Measurements from ENCODE around the gene SH3D21.
A peak's percentile ranks its signal among the peaks of the same experiment; 100 is the strongest.

The SH3D21 gene

DNA sequence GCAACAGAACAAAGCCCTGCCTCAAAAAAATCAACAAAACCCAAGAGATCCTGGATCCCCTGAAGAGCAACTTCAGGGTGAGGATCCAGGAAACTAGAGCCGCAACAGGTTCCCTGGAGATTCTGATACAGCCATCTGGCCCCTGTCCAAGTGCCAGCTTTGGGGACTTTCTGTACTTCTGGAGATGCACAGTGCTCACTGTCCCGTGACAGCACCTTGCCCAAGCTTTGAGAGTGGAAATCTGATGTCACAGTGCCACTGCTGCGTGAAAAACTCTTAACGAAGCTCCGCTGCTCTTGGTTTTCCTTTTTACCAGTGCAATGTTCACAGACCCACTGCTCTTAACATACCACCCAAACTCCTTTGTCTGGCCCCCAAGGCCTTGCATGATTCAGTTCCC lies 53.2 kb downstream of the SH3D21 start:
- no CpG with 5 or more reads among the region's 5 CpGs for WGBS (ENCODE audit: extremely low coverage, insufficient coverage, insufficient read length)
- no peak overlapping the region for H2AK5ac ChIP-seq (ENCODE audit: low read length)

GRCh38 chr1:36359911-36360550 lies 53.9 kb downstream of the SH3D21 start:
- Histone ChIP-seq H4K12ac (ENCODE audit: low read depth, low read length) (no peak overlapping the region), H3K27ac (ENCODE audit: low read depth, low read length) (no peak overlapping the region), H3K27me3 (ENCODE audit: insufficient read depth, low read length) (no peaks in the 10 kb centered on the region), H3K4me1 (ENCODE audit: control insufficient read depth in 1 of 2, insufficient read depth in 2 of 2, low read length in 2 of 2) (no peaks in the 10 kb centered on the region), H2AK5ac (ENCODE audit: low read length) (no peak overlapping the region), H4K91ac (ENCODE audit: low read depth, low read length) (no peak overlapping the region), H3K23ac (ENCODE audit: low read length) (no peak overlapping the region), H2AFZ (ENCODE audit: insufficient read depth, low read length, poor library complexity) (no peak overlapping the region), H2BK120ac (ENCODE audit: insufficient read depth, low read length, poor library complexity) (no peak overlapping the region), H2BK5ac (ENCODE audit: low read depth, low read length, poor library complexity) (no peak overlapping the region), H3K4me3 (ENCODE audit: low read depth, low read length) (no peak overlapping the region), H3K9me3 (ENCODE audit: insufficient read depth, low read depth, low read length) (no peaks in the 10 kb centered on the region), H2BK12ac (ENCODE audit: low read length) (no peak overlapping the region), H3K79me2 (ENCODE audit: control insufficient read depth, insufficient read depth, low read length, poor library complexity) (no peaks in the 10 kb centered on the region), H3K36me3 (ENCODE audit: control insufficient read depth in 1 of 2, insufficient read depth in 2 of 2, low read length in 2 of 2) (peaks cover 37 to 60% of the 10 kb centered on the region in 2 experiments), H3K14ac (ENCODE audit: low read length) (no peak overlapping the region), H3K79me1 (ENCODE audit: low read length) (no peaks in the 10 kb centered on the region), H3K18ac (ENCODE audit: low read length) (no peak overlapping the region), H3K4me2 (ENCODE audit: low read length) (no peak overlapping the region), H4K8ac (ENCODE audit: low read depth, low read length) (no peak overlapping the region), H3K9ac (ENCODE audit: low read length) (no peak overlapping the region), H3K4ac (ENCODE audit: low read depth, low read length) (no peak overlapping the region)
- DNase-seq = peak in 1 of 2 donors; percentile 16
- WGBS (ENCODE audit: extremely low coverage, insufficient coverage, insufficient read length) = no CpG with 5 or more reads among the region's 6 CpGs

More for the DNA sequence above, 53.2 kb downstream of the SH3D21 start:
- no peak overlapping the region for H3K4me3 ChIP-seq (ENCODE audit: low read depth, low read length)
- no peaks in the 10 kb centered on the region for H3K27me3 ChIP-seq (ENCODE audit: insufficient read depth, low read length)
- H4K8ac ChIP-seq (ENCODE audit: low read depth, low read length) = no peak overlapping the region
- H3K9ac ChIP-seq (ENCODE audit: low read length) = no peak overlapping the region
- H3K27ac ChIP-seq (ENCODE audit: low read depth, low read length) = no peak overlapping the region
- H3K23ac ChIP-seq (ENCODE audit: low read length) = no peak overlapping the region
- no peak overlapping the region for H3K14ac ChIP-seq (ENCODE audit: low read length)
- H3K36me3 ChIP-seq (ENCODE audit: control insufficient read depth in 1 of 2, insufficient read depth in 2 of 2, low read length in 2 of 2) = peaks cover 43 to 66% of the 10 kb centered on the region in 2 experiments
- no peak overlapping the region for H4K91ac ChIP-seq (ENCODE audit: low read depth, low read length)
- no peak for DNase-seq
- no peaks in the 10 kb centered on the region for H3K9me3 ChIP-seq (ENCODE audit: insufficient read depth, low read depth, low read length)
- no peak overlapping the region for H3K18ac ChIP-seq (ENCODE audit: low read length)
- H2BK12ac ChIP-seq (ENCODE audit: low read length) = no peak overlapping the region
- H2AFZ ChIP-seq (ENCODE audit: insufficient read depth, low read length, poor library complexity) = no peak overlapping the region
- H2BK5ac ChIP-seq (ENCODE audit: low read depth, low read length, poor library complexity) = no peak overlapping the region
- H3K4ac ChIP-seq (ENCODE audit: low read depth, low read length) = no peak overlapping the region
- H3K4me1 ChIP-seq (ENCODE audit: control insufficient read depth in 1 of 2, insufficient read depth in 2 of 2, low read length in 2 of 2) = peaks cover 0 to 3% of the 10 kb centered on the region in 2 experiments
- no peak overlapping the region for H3K4me2 ChIP-seq (ENCODE audit: low read length)
- H4K12ac ChIP-seq (ENCODE audit: low read depth, low read length) = no peak overlapping the region
- no peaks in the 10 kb centered on the region for H3K79me2 ChIP-seq (ENCODE audit: control insufficient read depth, insufficient read depth, low read length, poor library complexity)
- H2BK120ac ChIP-seq (ENCODE audit: insufficient read depth, low read length, poor library complexity) = no peak overlapping the region
- H3K79me1 ChIP-seq (ENCODE audit: low read length) = no peaks in the 10 kb centered on the region

- Histone ChIP-seq H2BK12ac (ENCODE audit: low read length) (no peak overlapping the region), H3K23ac (ENCODE audit: low read length) (no peak overlapping the region), H3K4me2 (ENCODE audit: low read length) (no peak overlapping the region), H3K36me3 (ENCODE audit: control insufficient read depth in 1 of 2, insufficient read depth in 2 of 2, low read length in 2 of 2) (peaks cover 32 to 38% of the 10 kb centered on the region in 2 experiments), H3K4me1 (ENCODE audit: control insufficient read depth in 1 of 2, insufficient read depth in 2 of 2, low read length in 2 of 2) (no peaks in the 10 kb centered on the region), H3K79me1 (ENCODE audit: low read length) (no peaks in the 10 kb centered on the region), H3K9ac (ENCODE audit: low read length) (no peak overlapping the region), H2AK5ac (ENCODE audit: low read length) (no peak overlapping the region), H3K4me3 (ENCODE audit: low read depth, low read length) (no peak overlapping the region), H4K8ac (ENCODE audit: low read depth, low read length) (no peak overlapping the region), H3K9me3 (ENCODE audit: insufficient read depth, low read depth, low read length) (no peaks in the 10 kb centered on the region), H2AFZ (ENCODE audit: insufficient read depth, low read length, poor library complexity) (no peak overlapping the region), H3K27ac (ENCODE audit: low read depth, low read length) (no peak overlapping the region), H2BK120ac (ENCODE audit: insufficient read depth, low read length, poor library complexity) (no peak overlapping the region), H2BK5ac (ENCODE audit: low read depth, low read length, poor library complexity) (no peak overlapping the region), H4K91ac (ENCODE audit: low read depth, low read length) (no peak overlapping the region), H3K27me3 (ENCODE audit: insufficient read depth, low read length) (no peaks in the 10 kb centered on the region), H4K12ac (ENCODE audit: low read depth, low read length) (no peak overlapping the region), H3K14ac (ENCODE audit: low read length) (no peak overlapping the region), H3K18ac (ENCODE audit: low read length) (no peak overlapping the region), H3K4ac (ENCODE audit: low read depth, low read length) (no peak overlapping the region), H3K79me2 (ENCODE audit: control insufficient read depth, insufficient read depth, low read length, poor library complexity) (no peaks in the 10 kb centered on the region)
- DNase-seq = no peak
- WGBS (ENCODE audit: extremely low coverage, insufficient coverage, insufficient read length) = no CpG with 5 or more reads among the region's 1 CpG
Measured at GRCh38 chr1:36365381-36365780, 59.2 kb downstream of the SH3D21 start.

DNA sequence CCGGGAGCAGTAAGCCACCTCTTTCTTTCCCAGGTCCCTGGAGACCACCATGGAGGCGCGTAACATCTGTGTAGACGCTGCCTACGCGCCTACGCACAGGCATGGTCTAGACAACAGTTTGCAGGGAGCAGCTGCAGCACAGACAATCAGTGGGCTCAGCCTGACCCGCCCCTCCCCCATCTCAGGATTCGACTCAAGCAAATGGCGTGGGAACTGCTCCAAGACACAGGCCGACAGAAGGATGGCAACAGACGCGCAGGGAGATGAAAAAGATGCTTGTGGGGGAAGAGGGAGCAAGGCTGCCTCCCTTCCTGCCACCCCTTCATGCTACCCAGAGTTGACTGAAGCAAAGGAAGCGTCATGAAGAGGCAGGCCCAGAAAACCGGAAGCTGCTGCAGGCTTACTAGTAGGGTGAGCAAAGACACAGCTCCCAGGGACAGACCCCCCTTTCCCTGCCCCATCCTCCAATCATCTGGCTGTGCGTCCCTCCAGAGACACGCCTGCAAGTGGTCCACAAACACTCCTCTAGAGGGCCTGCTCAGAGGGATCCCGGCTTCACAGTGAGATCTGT lies 60.0 kb downstream of the SH3D21 start:
- no CpG with 5 or more reads among the region's 18 CpGs for WGBS (ENCODE audit: extremely low coverage, insufficient coverage, insufficient read length)
- no peaks in the 10 kb centered on the region for H3K27me3 ChIP-seq (ENCODE audit: insufficient read depth, low read length)
- H2AFZ ChIP-seq (ENCODE audit: insufficient read depth, low read length, poor library complexity) = no peak overlapping the region
- peak in 1 of 2 donors; percentile 12 for DNase-seq
- no peak overlapping the region for H3K9ac ChIP-seq (ENCODE audit: low read length)
- H4K8ac ChIP-seq (ENCODE audit: low read depth, low read length) = no peak overlapping the region
- no peak overlapping the region for H4K91ac ChIP-seq (ENCODE audit: low read depth, low read length)
- no peak overlapping the region for H3K23ac ChIP-seq (ENCODE audit: low read length)
- H3K14ac ChIP-seq (ENCODE audit: low read length) = no peak overlapping the region
- no peaks in the 10 kb centered on the region for H3K79me1 ChIP-seq (ENCODE audit: low read length)
- no peak overlapping the region for H4K12ac ChIP-seq (ENCODE audit: low read depth, low read length)
- no peak overlapping the region for H2AK5ac ChIP-seq (ENCODE audit: low read length)
- no peak overlapping the region for H2BK5ac ChIP-seq (ENCODE audit: low read depth, low read length, poor library complexity)
- peak overlapping the region; percentile 10 for H3K4ac ChIP-seq (ENCODE audit: low read depth, low read length)
- no peak overlapping the region for H3K27ac ChIP-seq (ENCODE audit: low read depth, low read length)
- no peaks in the 10 kb centered on the region for H3K79me2 ChIP-seq (ENCODE audit: control insufficient read depth, insufficient read depth, low read length, poor library complexity)
- H3K4me2 ChIP-seq (ENCODE audit: low read length) = no peak overlapping the region
- H3K4me3 ChIP-seq (ENCODE audit: low read depth, low read length) = no peak overlapping the region
- H3K4me1 ChIP-seq (ENCODE audit: control insufficient read depth in 1 of 2, insufficient read depth in 2 of 2, low read length in 2 of 2) = no peaks in the 10 kb centered on the region
- H3K9me3 ChIP-seq (ENCODE audit: insufficient read depth, low read depth, low read length) = no peaks in the 10 kb centered on the region
- H3K36me3 ChIP-seq (ENCODE audit: control insufficient read depth in 1 of 2, insufficient read depth in 2 of 2, low read length in 2 of 2) = peaks cover 26 to 32% of the 10 kb centered on the region in 2 experiments
- peak overlapping the region; percentile 22 for H3K18ac ChIP-seq (ENCODE audit: low read length)
- H2BK12ac ChIP-seq (ENCODE audit: low read length) = no peak overlapping the region
- H2BK120ac ChIP-seq (ENCODE audit: insufficient read depth, low read length, poor library complexity) = no peak overlapping the region

Measured in trophoblast cell (in vitro differentiated cells and primary cell).